Astrocyte (in vitro differentiated cells and primary cell): ENCODE results near the gene INPP4B.

Experiments
- CTCF ChIP-seq: IDR thresholded peaks from 2 replicates; pipeline ENCODE4 v1.5.1; 2011; ENCODE audit warnings: low read depth, mild to moderate bottlenecking, inconsistent platforms, low read length, moderate library complexity; ENCODE audit not compliant: insufficient read depth
- EZH2 ChIP-seq: IDR thresholded peaks from 2 replicates; pipeline ENCODE4 v1.6.1; 2012; ENCODE audit warnings: mild to moderate bottlenecking, low read length, inconsistent platforms; ENCODE audit not compliant: insufficient read depth

GRCh38 chr4:142121448-142122350, 724.4 kb downstream of the INPP4B start:
- TF ChIP-seq CTCF (no peak), EZH2 (no peak)
